ENCODE measurements around the gene PEAR1. TPM values are rescaled to one million over a fixed set of nuclear protein-coding genes. Genes with fewer than 3 reads are reported as not detected.

The PEAR1 gene
- total RNA-seq, 1 experiment from 2014 or later: 0.18 TPM

GRCh38 chr1:156854634-156855033 lies 38.9 kb upstream of the PEAR1 start:
- no peak for TF ChIP-seq CTCF (IDR thresholded peaks at IDR 0.05; ENCODE audit: insufficient read depth in 1 of 2, low read depth in 1 of 2, low read length in 1 of 2, severe bottlenecking in 1 of 2, unreplicated experiment in 1 of 2)
- intact Hi-C loops (cut with micrococcal nuclease; ENCODE audit: unreplicated experiment): no loop called here
- Mint-ChIP-seq H3K9me3 (ENCODE audit: unreplicated experiment) (no peaks in the 10 kb centered on the region), H3K27me3 (ENCODE audit: insufficient read depth, unreplicated experiment) (peaks cover 5% of the 10 kb centered on the region), H3K4me1 (ENCODE audit: low read depth, unreplicated experiment) (peaks cover 7% of the 10 kb centered on the region), H3K4me3 (ENCODE audit: unreplicated experiment) (no peak overlapping the region), H3K27ac (ENCODE audit: unreplicated experiment) (no peak overlapping the region), H3K36me3 (ENCODE audit: insufficient read depth, unreplicated experiment) (no peaks in the 10 kb centered on the region)
- CTCF ChIA-PET: no interaction called here
- H3K36me3 ChIP-seq (ENCODE audit: control insufficient read depth, insufficient read depth, low read length): no peaks in the 10 kb centered on the region
- H3K4me3 ChIP-seq (ENCODE audit: low read depth, low read length): no peak overlapping the region
- peaks cover 5% of the 10 kb centered on the region; the same call in 1 of the 2 replicates for H3K4me1 ChIP-seq
- H3K9me3 ChIP-seq: no peaks in the 10 kb centered on the region
- peaks cover 4% of the 10 kb centered on the region for H3K27me3 ChIP-seq (replicated peaks; ENCODE audit: control insufficient read depth, insufficient read depth, low read length)
- BruUV-seq (replicated peaks): no TSS peak
- no peak for DNase-seq
- POLR2A ChIA-PET: no interaction called here

- H3K27me3 Mint-ChIP-seq (ENCODE audit: insufficient read depth, unreplicated experiment): peaks cover 7% of the 10 kb centered on the region
- peaks cover 13% of the 10 kb centered on the region for H3K4me1 Mint-ChIP-seq (ENCODE audit: low read depth, unreplicated experiment)
- Histone ChIP-seq H3K4me1 (peaks cover 22% of the 10 kb centered on the region), H3K4me3 (ENCODE audit: low read depth, low read length) (no peak overlapping the region), H3K36me3 (ENCODE audit: control insufficient read depth, insufficient read depth, low read length) (no peaks in the 10 kb centered on the region), H3K27me3 (replicated peaks; ENCODE audit: control insufficient read depth, insufficient read depth, low read length) (peaks cover 5% of the 10 kb centered on the region), H3K9me3 (no peaks in the 10 kb centered on the region)
- no peaks in the 10 kb centered on the region for H3K9me3 Mint-ChIP-seq (ENCODE audit: unreplicated experiment)
- intact Hi-C loops (cut with micrococcal nuclease; ENCODE audit: unreplicated experiment): no loop called here
- no peak for DNase-seq
- TF ChIP-seq CTCF (IDR thresholded peaks at IDR 0.05; ENCODE audit: insufficient read depth in 1 of 2, low read depth in 1 of 2, low read length in 1 of 2, severe bottlenecking in 1 of 2, unreplicated experiment in 1 of 2): no peak
- ChIA-PET CTCF (no interaction called here), POLR2A (no interaction called here)
- no peak overlapping the region for H3K4me3 Mint-ChIP-seq (ENCODE audit: unreplicated experiment)
- no peak overlapping the region for H3K27ac Mint-ChIP-seq (ENCODE audit: unreplicated experiment)
- no peaks in the 10 kb centered on the region for H3K36me3 Mint-ChIP-seq (ENCODE audit: insufficient read depth, unreplicated experiment)
- BruUV-seq (replicated peaks): no TSS peak
Observed at GRCh38 chr1:156856282-156856785, 37.2 kb upstream of the PEAR1 start.

GRCh38 chr1:156857532-156857931 lies 36.0 kb upstream of the PEAR1 start:
- BruUV-seq (replicated peaks): no TSS peak
- Histone ChIP-seq H3K4me3 (ENCODE audit: low read depth, low read length) (no peak overlapping the region), H3K27me3 (replicated peaks; ENCODE audit: control insufficient read depth, insufficient read depth, low read length) (peaks cover 7% of the 10 kb centered on the region), H3K4me1 (peaks cover 22% of the 10 kb centered on the region), H3K36me3 (ENCODE audit: control insufficient read depth, insufficient read depth, low read length) (no peaks in the 10 kb centered on the region), H3K9me3 (no peaks in the 10 kb centered on the region)
- Mint-ChIP-seq H3K4me1 (ENCODE audit: low read depth, unreplicated experiment) (peaks cover 14% of the 10 kb centered on the region), H3K27ac (ENCODE audit: unreplicated experiment) (no peak overlapping the region), H3K9me3 (ENCODE audit: unreplicated experiment) (no peaks in the 10 kb centered on the region), H3K27me3 (ENCODE audit: insufficient read depth, unreplicated experiment) (peaks cover 11% of the 10 kb centered on the region), H3K4me3 (ENCODE audit: unreplicated experiment) (no peak overlapping the region), H3K36me3 (ENCODE audit: insufficient read depth, unreplicated experiment) (no peaks in the 10 kb centered on the region)
- ChIA-PET CTCF (interaction anchor here (0.6 to 1.3 kb wide), 4 partner anchors 9 to 43 kb away, joined by 3 read pairs; no protein-coding TSS in a partner anchor), POLR2A (no interaction called here)
- TF ChIP-seq CTCF (IDR thresholded peaks at IDR 0.05; ENCODE audit: insufficient read depth in 1 of 2, low read depth in 1 of 2, low read length in 1 of 2, severe bottlenecking in 1 of 2, unreplicated experiment in 1 of 2): no peak
- DNase-seq: no peak
- intact Hi-C loops (cut with micrococcal nuclease; ENCODE audit: unreplicated experiment): no loop called here
